Measurements from ENCODE around the gene TRUB1. TPM values are rescaled to one million over a fixed set of nuclear protein-coding genes. Genes with fewer than 3 reads are reported as not detected.

Gene TRUB1
- total and polyA plus RNA-seq, 2 donors (not counting 3 experiments of a cell fraction or from before 2014, with no cell fraction given): 4.6 to 16.7 TPM

GRCh38 chr10:114967071-114967470, 29.1 kb downstream of the TRUB1 start:
- Histone ChIP-seq H3K4me3 (replicated peaks in 1 of 3; ENCODE audit: insufficient read depth in 1 of 3, low read depth in 1 of 3, low read length in 3 of 3) (no peak overlapping the region), H3K9me3 (replicated peaks; ENCODE audit: control insufficient read depth, insufficient read depth, low read length) (no peaks in the 10 kb centered on the region), H3K27me3 (ENCODE audit: control insufficient read depth in 2 of 2, insufficient read depth in 2 of 2, low read length in 2 of 2) (no peaks in the 10 kb centered on the region), H4K20me1 (replicated peaks; ENCODE audit: control insufficient read depth, extremely low read depth, insufficient read depth, low read length) (peaks cover 3% of the 10 kb centered on the region), H3K36me3 (ENCODE audit: control insufficient read depth in 2 of 2, extremely low read depth in 1 of 2, insufficient read depth in 2 of 2, low read length in 2 of 2) (peaks cover 0 to 2% of the 10 kb centered on the region in 2 experiments), H3K27ac (ENCODE audit: insufficient read depth, low read depth, low read length) (peak overlapping the region; percentile 15), H2AFZ (ENCODE audit: low read depth, low read length) (no peak overlapping the region), H3K4me1 (ENCODE audit: control insufficient read depth, extremely low read depth, insufficient read depth, low read length) (no peaks in the 10 kb centered on the region), H3K9ac (replicated peaks; ENCODE audit: extremely low read depth, insufficient read depth, low read length) (peak overlapping the region; percentile 36), H3K79me2 (ENCODE audit: control insufficient read depth, insufficient read depth, low read length) (peaks cover 24% of the 10 kb centered on the region), H3K9me1 (replicated peaks; ENCODE audit: control insufficient read depth, extremely low read depth, insufficient read depth, low read length) (no peaks in the 10 kb centered on the region), H3K4me2 (ENCODE audit: insufficient read depth, low read length) (peak overlapping the region; percentile 13)
- peak; percentile 86 for DNase-seq (ENCODE audit: low read depth, low spot score)
- CTCF ChIA-PET: interaction anchor here (0.9 to 2.7 kb wide), 3 partner anchors 11 to 90 kb away, joined by 3 to 11 read pairs (median 4); no protein-coding TSS in a partner anchor
- dilution Hi-C loops (cut with MboI; ENCODE audit: extremely low pct_ligation_motif_present, low sequenced_read_pairs) (no loop called here), intact Hi-C loops (cut with micrococcal nuclease) (no loop called here)
- FAIRE-seq: no peak
- no peak for TF ChIP-seq JUN (IDR thresholded peaks at IDR 0.05; ENCODE audit: borderline replicate concordance, insufficient read depth, insufficient read length, low read depth)
- no peak for TF ChIP-seq GATA2 (IDR thresholded peaks at IDR 0.05; ENCODE audit: insufficient read depth, insufficient read length, low read depth, low read length)
- TF ChIP-seq CTCF (IDR thresholded peaks at IDR 0.05; ENCODE audit: extremely low read depth in 1 of 2, insufficient read depth in 1 of 2, low read depth in 1 of 2, low read length in 2 of 2): no peak
- TF ChIP-seq FOS (IDR thresholded peaks at IDR 0.05; ENCODE audit: borderline replicate concordance, insufficient read depth, low read length): no peak
- TF ChIP-seq EZH2 (IDR thresholded peaks at IDR 0.05; ENCODE audit: borderline replicate concordance, low read depth, low read length, severe bottlenecking): no peak
- TF ChIP-seq MAX (IDR thresholded peaks at IDR 0.05; ENCODE audit: insufficient read depth, insufficient read length): no peak
- no peak for TF ChIP-seq POLR2A (IDR thresholded peaks at IDR 0.05; ENCODE audit: low read depth, low read length)
- no peak for TF ChIP-seq MYC (IDR thresholded peaks at IDR 0.05; ENCODE audit: low read depth, low read length)
- TF ChIP-seq POLR2AphosphoS5 (IDR thresholded peaks at IDR 0.05; ENCODE audit: insufficient read depth, low read depth, low read length): no peak
- no TSS peak for BruUV-seq (replicated peaks)
- POLR2A ChIA-PET: no interaction called here
